HepG2 (cell line): Measurements from ENCODE around the gene CLP1. TPM values are rescaled to one million over a fixed set of nuclear protein-coding genes. Genes with fewer than 3 reads are reported as not detected.
A peak's percentile ranks its signal among the peaks of the same experiment; 100 is the strongest.

ENCODE experiments used
- ADNP ChIP-seq: sonication (generic); formaldehyde crosslinking; IDR thresholded peaks from 2 replicates; pipeline ENCODE4 v1.4.0; 2020; ENCODE audit warnings: missing genetic modification reagents
- AKAP8 ChIP-seq: sonication (generic); formaldehyde crosslinking; IDR thresholded peaks from 2 replicates; pipeline ENCODE4 v1.5.1; 2020; ENCODE audit warnings: mild to moderate bottlenecking, missing genetic modification reagents
- BHLHE40 ChIP-seq: IDR thresholded peaks from 2 replicates; pipeline ENCODE4 v1.6.1; 2011; ENCODE audit warnings: low read length, improper control_type of control experiment
- CENPT ChIP-seq: sonication (generic); formaldehyde crosslinking; IDR thresholded peaks from 2 replicates; pipeline ENCODE4 v1.8.0; 2022; ENCODE audit warnings: low read depth, mild to moderate bottlenecking, moderate library complexity, missing genetic modification reagents
- GTF3A ChIP-seq: sonication (generic); formaldehyde crosslinking; conservative IDR thresholded peaks from 2 replicates; pipeline ENCODE4 v1.4.0; 2020; ENCODE audit warnings: mild to moderate bottlenecking, missing genetic modification reagents
- HNRNPUL1 ChIP-seq: fragments of 200-400 bp; formaldehyde crosslinking; IDR thresholded peaks from 2 replicates; pipeline ENCODE4 v1.6.1; 2017; ENCODE audit warnings: low read depth, mild to moderate bottlenecking, low read length, moderate library complexity
- MAZ ChIP-seq, 2 experiments: sonication (generic) in 1 of 2; formaldehyde crosslinking in 1 of 2; IDR thresholded peaks; 2 replicates each; pipeline versions ENCODE4 v1.5.0 to v1.6.1; 2012 to 2020; ENCODE audit warnings: low read depth in 2 of 2, mild to moderate bottlenecking in 2 of 2, borderline replicate concordance in 1 of 2, improper control_type of control experiment in 1 of 2, low read length in 1 of 2, missing genetic modification reagents in 1 of 2, moderate library complexity in 1 of 2
- PLRG1 ChIP-seq: fragments of 450-650 bp; conservative IDR thresholded peaks from 2 replicates; pipeline ENCODE4 v1.6.1; 2016
- THAP8 ChIP-seq: sonication (generic); formaldehyde crosslinking; IDR thresholded peaks from 2 replicates; pipeline ENCODE4 v1.5.1; 2020; ENCODE audit warnings: missing genetic modification reagents, mild to moderate bottlenecking, borderline replicate concordance
- ZNF136 ChIP-seq: sonication (generic); formaldehyde crosslinking; IDR thresholded peaks from 2 replicates; pipeline ENCODE4 v1.8.1; 2022; ENCODE audit warnings: low read depth, mild to moderate bottlenecking, moderate library complexity, missing genetic modification reagents
- ZNF256 ChIP-seq: sonication (generic); formaldehyde crosslinking; conservative IDR thresholded peaks from 2 replicates; pipeline ENCODE4 v1.4.0; 2020; ENCODE audit warnings: missing genetic modification reagents
- ZNF354B ChIP-seq: sonication (generic); formaldehyde crosslinking; IDR thresholded peaks from 2 replicates; pipeline ENCODE4 v1.8.0; 2022; ENCODE audit warnings: mild to moderate bottlenecking, missing genetic modification reagents
- ZNF687 ChIP-seq: sonication (generic); formaldehyde crosslinking; IDR thresholded peaks from 2 replicates; pipeline ENCODE4 v1.5.1; 2020; ENCODE audit warnings: mild to moderate bottlenecking, missing genetic modification reagents, moderate library complexity
- polyA plus RNA-seq, 8 experiments: library from polyadenylated mRNA; depleted of rRNA in 3 of 8; stranded (reverse) in 7 of 8; unstranded in 1 of 8; fragments of >200 nt; fragmentation: Illumina TruSeq in 4 of 8; extraction: Trizol in 4 of 8; gene quantifications; 2 replicates each; pipeline versions ENCODE4 v1.2.1 to v1.2.3, GENCODE V29; 2011 to 2016; ENCODE audit warnings: low read depth in 4 of 8, missing spikeins in 1 of 8, mixed read lengths in 1 of 8; ENCODE audit not compliant: insufficient read depth in 1 of 8
- total RNA-seq, 5 experiments: library from RNA; depleted of rRNA; stranded (reverse); fragments of >200 nt; fragmentation: Illumina TruSeq; extraction: Trizol; gene quantifications; 2 replicates each; pipeline ENCODE4 v1.2.3, GENCODE V29; 2016; ENCODE audit warnings: low read depth in 1 of 5
- TF ChIP-seq, protein P1 (sequence below): sonication (generic); formaldehyde crosslinking; IDR thresholded peaks from 2 replicates; pipeline ENCODE4 v1.4.0; 2020; ENCODE audit warnings: mild to moderate bottlenecking, missing genetic modification reagents

CLP1 gene
- total and polyA plus RNA-seq, 2 of the 13 experiments (the other 11 are each of a cell fraction or from before 2014, with no cell fraction given) = 14.6 to 24.8 TPM

DNA sequence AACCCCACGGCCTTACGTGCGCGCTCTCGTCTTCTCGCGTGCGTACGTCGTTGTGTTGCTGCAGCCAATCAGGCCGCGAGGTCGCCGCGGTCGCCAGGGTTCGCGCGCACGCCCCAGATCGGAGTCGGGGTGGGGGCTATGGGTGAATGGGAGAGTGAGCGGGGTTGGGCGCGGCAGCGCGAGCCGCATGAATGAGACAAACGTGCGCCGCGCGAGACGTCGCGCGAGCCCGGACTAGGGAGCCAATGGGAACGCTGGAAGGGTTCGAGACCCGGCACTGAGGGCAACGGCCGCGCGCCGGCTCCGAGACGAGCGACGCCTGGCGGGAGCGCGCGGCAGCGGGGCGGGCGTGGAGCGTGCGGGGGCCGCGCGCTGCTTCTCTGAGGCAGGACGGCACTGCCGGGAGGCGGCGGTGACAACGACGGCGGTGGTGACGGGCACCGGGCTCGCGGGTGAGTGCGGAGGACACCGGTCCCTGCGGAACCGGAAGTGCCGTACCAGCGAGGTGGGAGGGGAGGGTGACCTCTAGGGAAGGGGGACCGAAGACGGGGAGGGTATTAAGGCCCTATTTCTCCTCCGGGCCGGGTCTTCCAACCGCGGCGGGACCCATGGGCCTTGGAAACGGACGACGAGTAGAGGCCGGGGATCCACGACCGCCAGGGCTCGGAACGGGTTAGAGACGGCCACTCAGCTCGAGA lies 10.3 kb downstream of the CLP1 start, which contains the start of gene ZDHHC5 (continued):
- TF ChIP-seq HNRNPUL1 (no peak), GTF3A (peak; percentile 82; the same call in 1 of the 2 replicates), ZNF136 (CRISPR knock-in tag) (no peak; the same call in 1 of the 2 replicates), AKAP8 (CRISPR knock-in tag) (no peak), ZNF354B (CRISPR knock-in tag) (0 out of 2 replicates have a peak, but pooled peaks have one; percentile 6), BHLHE40 (0 out of 2 replicates have a peak, but pooled peaks have one; percentile 13), ZNF256 (peak; percentile 61; the same call in 1 of the 2 replicates), ADNP (CRISPR knock-in tag) (no peak), ZNF687 (CRISPR knock-in tag) (peak; percentile 73), CENPT (CRISPR knock-in tag) (peak; percentile 84), THAP8 (CRISPR knock-in tag) (0 out of 2 replicates have a peak, but pooled peaks have one; percentile 63), PLRG1 (no peak), MAZ (IDR thresholded peaks at IDR 0.05; ENCODE audit: borderline replicate concordance, low read depth, low read length) (peak; percentile 93), MAZ (CRISPR knock-in tag; IDR thresholded peaks at IDR 0.05; ENCODE audit: low read depth) (peak; percentile 75; the same call in 1 of the 2 replicates)
- TF ChIP-seq, protein P1, sequence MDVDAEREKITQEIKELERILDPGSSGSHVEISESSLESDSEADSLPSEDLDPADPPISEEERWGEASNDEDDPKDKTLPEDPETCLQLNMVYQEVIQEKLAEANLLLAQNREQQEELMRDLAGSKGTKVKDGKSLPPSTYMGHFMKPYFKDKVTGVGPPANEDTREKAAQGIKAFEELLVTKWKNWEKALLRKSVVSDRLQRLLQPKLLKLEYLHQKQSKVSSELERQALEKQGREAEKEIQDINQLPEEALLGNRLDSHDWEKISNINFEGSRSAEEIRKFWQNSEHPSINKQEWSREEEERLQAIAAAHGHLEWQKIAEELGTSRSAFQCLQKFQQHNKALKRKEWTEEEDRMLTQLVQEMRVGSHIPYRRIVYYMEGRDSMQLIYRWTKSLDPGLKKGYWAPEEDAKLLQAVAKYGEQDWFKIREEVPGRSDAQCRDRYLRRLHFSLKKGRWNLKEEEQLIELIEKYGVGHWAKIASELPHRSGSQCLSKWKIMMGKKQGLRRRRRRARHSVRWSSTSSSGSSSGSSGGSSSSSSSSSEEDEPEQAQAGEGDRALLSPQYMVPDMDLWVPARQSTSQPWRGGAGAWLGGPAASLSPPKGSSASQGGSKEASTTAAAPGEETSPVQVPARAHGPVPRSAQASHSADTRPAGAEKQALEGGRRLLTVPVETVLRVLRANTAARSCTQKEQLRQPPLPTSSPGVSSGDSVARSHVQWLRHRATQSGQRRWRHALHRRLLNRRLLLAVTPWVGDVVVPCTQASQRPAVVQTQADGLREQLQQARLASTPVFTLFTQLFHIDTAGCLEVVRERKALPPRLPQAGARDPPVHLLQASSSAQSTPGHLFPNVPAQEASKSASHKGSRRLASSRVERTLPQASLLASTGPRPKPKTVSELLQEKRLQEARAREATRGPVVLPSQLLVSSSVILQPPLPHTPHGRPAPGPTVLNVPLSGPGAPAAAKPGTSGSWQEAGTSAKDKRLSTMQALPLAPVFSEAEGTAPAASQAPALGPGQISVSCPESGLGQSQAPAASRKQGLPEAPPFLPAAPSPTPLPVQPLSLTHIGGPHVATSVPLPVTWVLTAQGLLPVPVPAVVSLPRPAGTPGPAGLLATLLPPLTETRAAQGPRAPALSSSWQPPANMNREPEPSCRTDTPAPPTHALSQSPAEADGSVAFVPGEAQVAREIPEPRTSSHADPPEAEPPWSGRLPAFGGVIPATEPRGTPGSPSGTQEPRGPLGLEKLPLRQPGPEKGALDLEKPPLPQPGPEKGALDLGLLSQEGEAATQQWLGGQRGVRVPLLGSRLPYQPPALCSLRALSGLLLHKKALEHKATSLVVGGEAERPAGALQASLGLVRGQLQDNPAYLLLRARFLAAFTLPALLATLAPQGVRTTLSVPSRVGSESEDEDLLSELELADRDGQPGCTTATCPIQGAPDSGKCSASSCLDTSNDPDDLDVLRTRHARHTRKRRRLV (CRISPR knock-in tag) = 0 out of 2 replicates have a peak, but pooled peaks have one; percentile 18
